Suprapubic skin (tissue), 4 donors: ENCODE results near the gene OSBPL7.

ENCODE experiments used
- EP300 ChIP-seq: sonication (generic); formaldehyde crosslinking; IDR thresholded peaks from one replicate; pipeline ENCODE4 v1.6.1; 2017; ENCODE audit warnings: antibody characterized with exemption
- POLR2AphosphoS5 ChIP-seq, 3 donors: sonication (generic); formaldehyde crosslinking; IDR thresholded peaks; one replicate each; pipeline ENCODE4 v1.6.1; 2017; ENCODE audit warnings: antibody characterized with exemption in 3 of 3
- TF ChIP-seq, protein P1 (sequence below), 2 donors: fragments of 200-600 bp in 1 of 2; fragments of 450-650 bp in 1 of 2; sonication (generic) in 1 of 2; IDR thresholded peaks; one replicate each; pipeline ENCODE4 v1.5.1; 2016 to 2019; ENCODE audit warnings: antibody characterized with exemption in 2 of 2, mild to moderate bottlenecking in 1 of 2, moderate library complexity in 1 of 2

DNA sequence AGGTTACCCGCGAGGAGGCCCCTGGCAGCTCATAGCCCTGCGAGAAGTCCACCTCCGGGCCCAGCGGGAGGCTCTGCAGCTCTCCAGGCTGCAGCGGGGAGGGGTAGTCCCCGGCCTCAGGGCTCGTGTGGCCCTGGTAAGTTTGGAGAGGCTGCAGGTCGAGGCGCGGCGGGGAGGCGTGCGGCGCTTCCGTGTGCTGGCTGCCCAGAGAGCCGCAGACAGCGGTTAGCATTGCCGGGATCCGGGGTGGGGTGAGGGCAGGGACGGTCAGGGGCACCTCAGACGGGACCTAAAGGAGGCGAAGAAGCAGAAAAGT is 26.6 kb upstream of the OSBPL7 start:
- TF ChIP-seq, protein P1, sequence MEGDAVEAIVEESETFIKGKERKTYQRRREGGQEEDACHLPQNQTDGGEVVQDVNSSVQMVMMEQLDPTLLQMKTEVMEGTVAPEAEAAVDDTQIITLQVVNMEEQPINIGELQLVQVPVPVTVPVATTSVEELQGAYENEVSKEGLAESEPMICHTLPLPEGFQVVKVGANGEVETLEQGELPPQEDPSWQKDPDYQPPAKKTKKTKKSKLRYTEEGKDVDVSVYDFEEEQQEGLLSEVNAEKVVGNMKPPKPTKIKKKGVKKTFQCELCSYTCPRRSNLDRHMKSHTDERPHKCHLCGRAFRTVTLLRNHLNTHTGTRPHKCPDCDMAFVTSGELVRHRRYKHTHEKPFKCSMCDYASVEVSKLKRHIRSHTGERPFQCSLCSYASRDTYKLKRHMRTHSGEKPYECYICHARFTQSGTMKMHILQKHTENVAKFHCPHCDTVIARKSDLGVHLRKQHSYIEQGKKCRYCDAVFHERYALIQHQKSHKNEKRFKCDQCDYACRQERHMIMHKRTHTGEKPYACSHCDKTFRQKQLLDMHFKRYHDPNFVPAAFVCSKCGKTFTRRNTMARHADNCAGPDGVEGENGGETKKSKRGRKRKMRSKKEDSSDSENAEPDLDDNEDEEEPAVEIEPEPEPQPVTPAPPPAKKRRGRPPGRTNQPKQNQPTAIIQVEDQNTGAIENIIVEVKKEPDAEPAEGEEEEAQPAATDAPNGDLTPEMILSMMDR (IDR thresholded peaks at IDR 0.05): no peak
- TF ChIP-seq POLR2AphosphoS5 (IDR thresholded peaks at IDR 0.05): no peak
- TF ChIP-seq EP300: no peak
